K562 (cell line): ENCODE data around the gene RNPEP. TPM values are rescaled to one million over a fixed set of nuclear protein-coding genes. Genes with fewer than 3 reads are reported as not detected.

Experiments used
- ATF7 ChIP-seq: fragments of 450-650 bp; IDR thresholded peaks from 2 replicates; pipeline ENCODE4 v1.7.1; 2014; ENCODE audit warnings: mild to moderate bottlenecking, moderate library complexity
- BACH1 ChIP-seq: fragments of 200-800 bp; sonication (Bioruptor generic); IDR thresholded peaks from 2 replicates; pipeline ENCODE4 v1.6.1; 2016; ENCODE audit warnings: missing genetic modification characterization, missing compliant biosample characterization
- CREB1 ChIP-seq, 2 experiments: sonication (generic) in 1 of 2; formaldehyde crosslinking in 1 of 2; IDR thresholded peaks; 2 replicates each; pipeline versions ENCODE4 v1.6.1 to v1.8.0; 2012 to 2022; ENCODE audit warnings: inconsistent platforms in 1 of 2, mild to moderate bottlenecking in 1 of 2, missing genetic modification reagents in 1 of 2, moderate library complexity in 1 of 2
- ETV1 ChIP-seq: fragments of 450-650 bp; conservative IDR thresholded peaks from 2 replicates; pipeline ENCODE4 v1.6.1; 2016; ENCODE audit warnings: missing genetic modification characterization, control low read depth, low read depth, missing compliant biosample characterization
- MAZ ChIP-seq, 2 experiments: fragments of 450-650 bp in 1 of 2; sonication (generic) in 1 of 2; formaldehyde crosslinking; IDR thresholded peaks in 1 of 2; conservative IDR thresholded peaks in 1 of 2; 2 replicates each; pipeline versions ENCODE4 v1.4.0 to v1.5.0; 2020; ENCODE audit warnings: mild to moderate bottlenecking in 1 of 2, missing genetic modification reagents in 1 of 2
- PCBP2 ChIP-seq: fragments of 200-400 bp; formaldehyde crosslinking; IDR thresholded peaks from 2 replicates; pipeline ENCODE4 v1.6.1; 2018; ENCODE audit warnings: low read length, low read depth, mild to moderate bottlenecking, moderate library complexity; ENCODE audit not compliant: poor library complexity, severe bottlenecking
- POLR2G ChIP-seq: fragments of 200-400 bp; formaldehyde crosslinking; IDR thresholded peaks from 2 replicates; pipeline ENCODE4 v1.6.1; 2017; ENCODE audit warnings: low read depth, mild to moderate bottlenecking, antibody characterized with exemption, low read length, moderate library complexity
- PRDM10 ChIP-seq: fragments of 450-650 bp; IDR thresholded peaks from 2 replicates; pipeline ENCODE4 v1.6.1; 2018; ENCODE audit not compliant: partially characterized antibody
- TCF7 ChIP-seq: sonication (generic); IDR thresholded peaks from 2 replicates; pipeline ENCODE4 v1.6.1; 2016; ENCODE audit warnings: antibody characterized with exemption, borderline replicate concordance
- ZNF239 ChIP-seq: fragments of 250-450 bp; sonication (Bioruptor Pico); IDR thresholded peaks from 2 replicates; pipeline ENCODE4 v1.4.0; 2020; ENCODE audit warnings: mild to moderate bottlenecking
- ZNF408 ChIP-seq: fragments of 250-450 bp; sonication (Bioruptor Pico); IDR thresholded peaks from 2 replicates; pipeline ENCODE4 v1.4.0; 2020; ENCODE audit warnings: low read depth, mild to moderate bottlenecking, moderate library complexity
- polyA plus RNA-seq, 8 experiments: library from polyadenylated mRNA; depleted of rRNA in 4 of 8; stranded (reverse) in 5 of 8; unstranded in 3 of 8; fragments of >200 nt; fragmentation: Nextera tagmentation in 2 of 8; fragmentation: Illumina TruSeq in 1 of 8; extraction: Ambion mirVana in 2 of 8; extraction: Trizol in 1 of 8; gene quantifications; 2 replicates each; pipeline versions ENCODE4 v1.2.1 to v1.2.3, GENCODE V29; 2011 to 2014; ENCODE audit warnings: inconsistent platforms in 1 of 8, missing spikeins in 1 of 8
- total RNA-seq, 7 experiments: library from RNA; depleted of rRNA in 6 of 7; stranded (reverse); fragments of >200 nt in 6 of 7; fragmentation: Illumina TruSeq in 2 of 7; extraction: Trizol in 2 of 7; gene quantifications; 2 replicates each; pipeline versions ENCODE4 v1.2.1 to v1.2.3, GENCODE V29; 2011 to 2021; ENCODE audit warnings: low replicate concordance in 1 of 7
- TF ChIP-seq, protein P1 (sequence below): sonication (generic); formaldehyde crosslinking; IDR thresholded peaks from 2 replicates; pipeline ENCODE4 v1.9.0; 2022; ENCODE audit warnings: mild to moderate bottlenecking, missing genetic modification reagents
- TF ChIP-seq, protein P2 (sequence below): fragments of 250-450 bp; sonication (Bioruptor Pico); IDR thresholded peaks from 2 replicates; pipeline ENCODE4 v1.5.0; 2022; ENCODE audit warnings: mild to moderate bottlenecking
- TF ChIP-seq, protein P3 (sequence below): fragments of 200-800 bp; sonication (Bioruptor generic); IDR thresholded peaks from 2 replicates; pipeline ENCODE4 v1.6.1; 2017; ENCODE audit warnings: missing genetic modification characterization, missing compliant biosample characterization
- TF ChIP-seq, protein P4 (sequence below): fragments of 250-450 bp; sonication (Bioruptor Pico); IDR thresholded peaks from 2 replicates; pipeline ENCODE4 v1.4.0; 2020; ENCODE audit warnings: mild to moderate bottlenecking

Gene RNPEP
- total and polyA plus RNA-seq, 9 of the 15 experiments (the other 6 are each of a cell fraction or from before 2014, with no cell fraction given) = 27.5 to 131 (median 63.4) TPM

- TF ChIP-seq PRDM10 (peak; percentile 56), POLR2G (peak; percentile 89), ATF7 (peak; percentile 70; the same call in 1 of the 2 replicates), MAZ (CRISPR knock-in tag; conservative IDR thresholded peaks at IDR 0.05 in 1 of 2, IDR thresholded peaks at IDR 0.05 in 1 of 2) (peak; percentile 82 to 89), ZNF408 (no peak), TCF7 (0 out of 2 replicates have a peak, but pooled peaks have one; percentile 52), ETV1 (tag) (peak; percentile 57; the same call in 1 of the 2 replicates), PCBP2 (no peak), CREB1 (IDR thresholded peaks at IDR 0.05) (no peak), CREB1 (CRISPR knock-in tag; IDR thresholded peaks at IDR 0.05) (peak; percentile 76; the same call in 1 of the 2 replicates), ZNF239 (CRISPR knock-in tag) (no peak), BACH1 (tag) (no peak)
- TF ChIP-seq, protein P1, sequence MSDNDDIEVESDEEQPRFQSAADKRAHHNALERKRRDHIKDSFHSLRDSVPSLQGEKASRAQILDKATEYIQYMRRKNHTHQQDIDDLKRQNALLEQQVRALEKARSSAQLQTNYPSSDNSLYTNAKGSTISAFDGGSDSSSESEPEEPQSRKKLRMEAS (CRISPR knock-in tag) = peak; percentile 72
- TF ChIP-seq, protein P2, sequence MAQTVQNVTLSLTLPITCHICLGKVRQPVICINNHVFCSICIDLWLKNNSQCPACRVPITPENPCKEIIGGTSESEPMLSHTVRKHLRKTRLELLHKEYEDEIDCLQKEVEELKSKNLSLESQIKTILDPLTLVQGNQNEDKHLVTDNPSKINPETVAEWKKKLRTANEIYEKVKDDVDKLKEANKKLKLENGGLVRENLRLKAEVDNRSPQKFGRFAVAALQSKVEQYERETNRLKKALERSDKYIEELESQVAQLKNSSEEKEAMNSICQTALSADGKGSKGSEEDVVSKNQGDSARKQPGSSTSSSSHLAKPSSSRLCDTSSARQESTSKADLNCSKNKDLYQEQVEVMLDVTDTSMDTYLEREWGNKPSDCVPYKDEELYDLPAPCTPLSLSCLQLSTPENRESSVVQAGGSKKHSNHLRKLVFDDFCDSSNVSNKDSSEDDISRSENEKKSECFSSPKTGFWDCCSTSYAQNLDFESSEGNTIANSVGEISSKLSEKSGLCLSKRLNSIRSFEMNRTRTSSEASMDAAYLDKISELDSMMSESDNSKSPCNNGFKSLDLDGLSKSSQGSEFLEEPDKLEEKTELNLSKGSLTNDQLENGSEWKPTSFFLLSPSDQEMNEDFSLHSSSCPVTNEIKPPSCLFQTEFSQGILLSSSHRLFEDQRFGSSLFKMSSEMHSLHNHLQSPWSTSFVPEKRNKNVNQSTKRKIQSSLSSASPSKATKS (CRISPR knock-in tag) = no peak
- TF ChIP-seq, protein P3, sequence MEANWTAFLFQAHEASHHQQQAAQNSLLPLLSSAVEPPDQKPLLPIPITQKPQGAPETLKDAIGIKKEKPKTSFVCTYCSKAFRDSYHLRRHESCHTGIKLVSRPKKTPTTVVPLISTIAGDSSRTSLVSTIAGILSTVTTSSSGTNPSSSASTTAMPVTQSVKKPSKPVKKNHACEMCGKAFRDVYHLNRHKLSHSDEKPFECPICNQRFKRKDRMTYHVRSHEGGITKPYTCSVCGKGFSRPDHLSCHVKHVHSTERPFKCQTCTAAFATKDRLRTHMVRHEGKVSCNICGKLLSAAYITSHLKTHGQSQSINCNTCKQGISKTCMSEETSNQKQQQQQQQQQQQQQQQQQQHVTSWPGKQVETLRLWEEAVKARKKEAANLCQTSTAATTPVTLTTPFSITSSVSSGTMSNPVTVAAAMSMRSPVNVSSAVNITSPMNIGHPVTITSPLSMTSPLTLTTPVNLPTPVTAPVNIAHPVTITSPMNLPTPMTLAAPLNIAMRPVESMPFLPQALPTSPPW (CRISPR knock-in tag) = 0 out of 2 replicates have a peak, but pooled peaks have one; percentile 46
- TF ChIP-seq, protein P4, sequence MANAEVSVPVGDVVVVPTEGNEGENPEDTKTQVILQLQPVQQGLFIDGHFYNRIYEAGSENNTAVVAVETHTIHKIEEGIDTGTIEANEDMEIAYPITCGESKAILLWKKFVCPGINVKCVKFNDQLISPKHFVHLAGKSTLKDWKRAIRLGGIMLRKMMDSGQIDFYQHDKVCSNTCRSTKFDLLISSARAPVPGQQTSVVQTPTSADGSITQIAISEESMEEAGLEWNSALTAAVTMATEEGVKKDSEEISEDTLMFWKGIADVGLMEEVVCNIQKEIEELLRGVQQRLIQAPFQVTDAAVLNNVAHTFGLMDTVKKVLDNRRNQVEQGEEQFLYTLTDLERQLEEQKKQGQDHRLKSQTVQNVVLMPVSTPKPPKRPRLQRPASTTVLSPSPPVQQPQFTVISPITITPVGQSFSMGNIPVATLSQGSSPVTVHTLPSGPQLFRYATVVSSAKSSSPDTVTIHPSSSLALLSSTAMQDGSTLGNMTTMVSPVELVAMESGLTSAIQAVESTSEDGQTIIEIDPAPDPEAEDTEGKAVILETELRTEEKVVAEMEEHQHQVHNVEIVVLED = peak; percentile 38; the same call in 1 of the 2 replicates
Observed at GRCh38 chr1:201982623-201983379, at the start of gene RNPEP (continued).
